Measurements from ENCODE around the gene NRG2.

- TF ChIP-seq, protein P1, sequence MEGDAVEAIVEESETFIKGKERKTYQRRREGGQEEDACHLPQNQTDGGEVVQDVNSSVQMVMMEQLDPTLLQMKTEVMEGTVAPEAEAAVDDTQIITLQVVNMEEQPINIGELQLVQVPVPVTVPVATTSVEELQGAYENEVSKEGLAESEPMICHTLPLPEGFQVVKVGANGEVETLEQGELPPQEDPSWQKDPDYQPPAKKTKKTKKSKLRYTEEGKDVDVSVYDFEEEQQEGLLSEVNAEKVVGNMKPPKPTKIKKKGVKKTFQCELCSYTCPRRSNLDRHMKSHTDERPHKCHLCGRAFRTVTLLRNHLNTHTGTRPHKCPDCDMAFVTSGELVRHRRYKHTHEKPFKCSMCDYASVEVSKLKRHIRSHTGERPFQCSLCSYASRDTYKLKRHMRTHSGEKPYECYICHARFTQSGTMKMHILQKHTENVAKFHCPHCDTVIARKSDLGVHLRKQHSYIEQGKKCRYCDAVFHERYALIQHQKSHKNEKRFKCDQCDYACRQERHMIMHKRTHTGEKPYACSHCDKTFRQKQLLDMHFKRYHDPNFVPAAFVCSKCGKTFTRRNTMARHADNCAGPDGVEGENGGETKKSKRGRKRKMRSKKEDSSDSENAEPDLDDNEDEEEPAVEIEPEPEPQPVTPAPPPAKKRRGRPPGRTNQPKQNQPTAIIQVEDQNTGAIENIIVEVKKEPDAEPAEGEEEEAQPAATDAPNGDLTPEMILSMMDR (IDR thresholded peaks at IDR 0.05): no peak
- no peak for TF ChIP-seq POLR2A (IDR thresholded peaks at IDR 0.05)
Measured at GRCh38 chr5:139900546-139901250, 142.4 kb downstream of the NRG2 start.
